ENCODE results near the gene CES5A.

GRCh38 chr16:55810451-55810961, 64.7 kb downstream of the CES5A start:
- TF ChIP-seq YY1 (IDR thresholded peaks at IDR 0.05; ENCODE audit: insufficient read depth, insufficient read length) (no peak), ZNF274 (IDR thresholded peaks at IDR 0.05; ENCODE audit: low read depth, low read length) (no peak)
